NK-92 (cell line): ENCODE results near the gene CCR7.

Source experiments
- DNase-seq: peaks from one replicate; lab custom pipeline; 2025; ENCODE audit not compliant: unreplicated experiment; lab: John Stamatoyannopoulos, UW

CCR7 gene

GRCh38 chr17:40564883-40565768 lies at the start of gene CCR7:
TSS of gene CCR7 (minus strand) at chr17:40565472. CDS start at chr17:40565409, 63 bp downstream.
- peak; percentile 58 for DNase-seq

GRCh38 chr17:40614431-40615067 lies 49.3 kb upstream of the CCR7 start:
- no peak for DNase-seq

DNA sequence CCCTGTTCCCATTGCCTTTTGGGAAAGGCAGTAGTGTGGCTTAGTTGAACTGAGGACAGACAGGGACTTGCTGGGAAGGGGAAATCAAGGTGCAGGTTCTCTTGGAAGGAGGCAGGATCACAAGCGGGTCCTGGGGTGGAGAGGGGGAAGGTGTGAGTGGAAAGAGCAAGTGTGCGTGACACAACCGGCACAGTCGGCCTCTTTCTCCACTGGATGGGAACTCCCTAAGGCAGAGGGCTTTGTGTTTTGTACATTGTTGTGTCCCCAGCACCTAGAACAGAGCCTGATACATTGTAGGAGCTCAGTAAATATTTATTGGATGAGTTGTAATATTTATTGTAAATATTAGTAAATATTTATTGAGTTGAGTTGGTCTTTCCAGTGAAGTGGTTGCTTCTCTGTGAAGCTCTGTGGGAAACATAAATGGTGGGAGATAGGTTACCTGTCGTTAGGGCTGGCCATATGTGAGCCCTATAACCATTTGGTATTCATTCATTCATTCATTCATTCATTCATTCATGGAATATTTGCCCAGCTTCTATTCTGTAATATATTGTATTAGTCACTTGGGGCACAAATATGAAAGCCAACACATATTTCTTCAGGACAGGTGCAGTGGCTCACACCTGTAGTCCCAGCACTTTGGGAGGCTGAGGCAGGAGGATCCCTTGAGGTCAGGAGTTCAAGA lies 48.3 kb upstream of the CCR7 start:
- DNase-seq: no peak

DNA sequence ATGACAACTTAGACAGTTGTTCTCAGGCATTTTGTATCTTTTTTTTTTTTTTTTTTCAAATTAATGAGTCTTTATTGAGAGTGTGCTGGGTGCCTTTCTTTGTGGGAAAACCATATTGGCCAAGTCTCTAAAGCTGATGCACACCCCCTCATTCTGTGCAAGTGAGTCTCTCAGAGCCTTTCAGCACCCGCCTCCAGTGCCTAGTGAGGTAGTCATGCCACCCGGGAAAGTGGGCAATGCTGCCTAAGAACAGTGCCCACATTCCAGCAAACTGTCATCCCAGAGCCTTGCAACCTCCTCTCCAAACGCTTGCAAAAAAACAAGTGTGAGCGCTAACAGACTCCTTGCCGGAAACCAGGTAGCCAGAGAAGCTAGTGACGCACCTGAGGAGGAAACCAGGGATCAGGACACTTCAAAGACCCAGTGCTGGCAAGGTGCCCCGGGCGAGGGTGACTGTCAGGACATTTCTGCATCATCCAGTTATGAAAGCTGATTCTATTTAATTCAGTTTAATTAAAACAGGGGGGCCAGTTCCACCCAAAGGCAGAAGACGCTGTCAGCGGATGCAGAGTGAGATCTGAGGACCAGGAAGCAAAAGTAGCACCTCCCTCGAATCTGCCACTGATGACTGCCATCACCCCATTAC lies 47.5 kb upstream of the CCR7 start:
- no peak for DNase-seq

GRCh38 chr17:40611840-40612474 lies 46.7 kb upstream of the CCR7 start:
- no peak for DNase-seq

DNA sequence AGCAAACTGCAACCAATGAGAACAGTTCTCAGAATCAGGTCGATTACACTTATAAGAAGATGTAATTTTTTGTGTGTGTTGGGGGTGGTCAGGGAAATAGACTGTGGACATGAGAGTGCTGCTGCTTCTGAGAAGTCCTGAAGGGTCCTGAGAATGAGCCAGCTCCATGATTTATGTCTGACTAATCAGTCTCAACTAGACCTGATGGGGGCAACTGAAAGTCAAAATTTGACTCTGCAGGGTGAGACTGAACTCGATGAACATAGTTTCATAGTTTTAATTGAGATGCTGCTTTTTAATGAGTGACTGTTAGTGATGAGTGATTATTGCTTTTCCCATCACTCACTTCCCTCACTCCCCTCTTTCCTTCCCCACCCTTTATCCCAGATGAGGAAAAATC lies 45.1 kb upstream of the CCR7 start:
- no peak for DNase-seq

- DNase-seq: no peak
Observed at GRCh38 chr17:40608061-40608581, 42.8 kb upstream of the CCR7 start.

DNA sequence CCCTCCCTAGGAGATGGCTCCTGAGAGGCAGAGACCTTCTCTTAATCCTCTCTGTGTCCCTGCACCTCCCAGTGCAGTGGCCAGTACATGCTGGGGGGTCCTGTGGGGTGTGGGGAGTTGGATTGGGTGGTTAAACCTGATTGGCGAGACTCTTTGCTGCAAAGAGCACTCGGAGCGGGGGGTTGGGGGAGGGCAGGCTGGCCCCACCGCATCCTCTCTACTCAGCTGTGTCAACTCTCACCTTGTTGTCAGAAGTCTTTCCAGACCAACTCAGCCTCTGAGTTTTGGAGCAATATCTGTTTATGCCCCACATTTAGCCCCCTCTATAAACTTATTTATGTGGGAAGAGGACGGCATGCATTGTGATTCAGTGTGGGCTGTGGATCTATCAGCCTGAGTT lies 42.4 kb upstream of the CCR7 start:
- no peak for DNase-seq

GRCh38 chr17:40606548-40607353 lies 41.5 kb upstream of the CCR7 start:
- DNase-seq: no peak

DNA sequence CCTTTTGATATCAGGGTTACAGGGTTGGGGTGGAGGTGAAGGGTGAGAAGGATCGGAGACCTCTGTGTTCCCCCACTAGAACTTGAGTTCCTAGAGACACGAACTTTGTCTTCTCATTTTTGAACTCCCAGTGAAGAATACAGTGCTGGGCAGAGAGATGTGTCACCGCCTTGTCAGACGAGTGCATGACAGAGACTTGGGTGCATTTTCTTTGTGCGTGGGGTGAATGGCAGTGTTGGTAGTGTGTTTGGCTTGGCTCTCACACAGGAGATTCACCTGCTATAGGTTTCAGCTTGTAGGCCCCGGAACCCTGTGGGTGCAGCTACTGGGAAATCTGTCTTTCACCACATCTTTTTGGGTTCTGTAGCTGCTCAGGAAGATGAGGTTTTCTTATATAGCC lies 40.0 kb upstream of the CCR7 start:
- no peak for DNase-seq

DNA sequence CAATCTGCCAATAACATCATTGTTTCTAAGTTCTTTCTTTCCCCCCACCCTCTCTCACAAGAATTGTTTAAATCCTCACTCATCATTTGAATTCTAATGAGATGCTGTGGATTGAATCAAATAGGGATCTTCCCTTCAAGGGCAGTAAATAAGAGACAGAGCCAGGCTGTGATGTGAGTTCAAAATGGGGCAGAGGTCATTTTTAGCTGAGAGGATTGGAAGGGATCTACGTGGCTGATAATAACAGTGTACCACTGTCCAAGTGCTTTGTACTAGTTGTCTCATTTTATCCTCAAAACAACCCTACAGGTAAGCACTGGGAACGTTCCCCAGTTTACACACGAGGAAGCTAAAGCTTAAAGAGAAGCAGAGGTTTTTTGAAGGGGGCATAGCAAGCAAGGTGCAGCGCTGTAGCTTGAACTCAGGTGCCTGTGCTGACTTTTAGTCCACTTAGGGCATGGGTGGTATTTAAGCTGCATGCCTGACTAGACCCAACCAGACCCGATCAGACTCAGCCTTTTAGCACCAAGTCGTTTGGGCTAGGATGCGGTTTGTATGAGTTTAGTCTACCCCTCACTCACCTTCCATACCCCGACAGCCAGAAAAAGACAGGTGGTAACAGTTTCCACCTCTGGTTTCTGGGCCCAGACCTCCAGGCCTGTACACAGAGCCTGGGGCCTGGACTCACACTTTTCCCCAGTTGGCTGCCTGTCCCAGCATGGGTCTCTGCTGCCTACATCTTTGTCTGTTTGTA lies 39.2 kb upstream of the CCR7 start:
- no peak for DNase-seq

DNA sequence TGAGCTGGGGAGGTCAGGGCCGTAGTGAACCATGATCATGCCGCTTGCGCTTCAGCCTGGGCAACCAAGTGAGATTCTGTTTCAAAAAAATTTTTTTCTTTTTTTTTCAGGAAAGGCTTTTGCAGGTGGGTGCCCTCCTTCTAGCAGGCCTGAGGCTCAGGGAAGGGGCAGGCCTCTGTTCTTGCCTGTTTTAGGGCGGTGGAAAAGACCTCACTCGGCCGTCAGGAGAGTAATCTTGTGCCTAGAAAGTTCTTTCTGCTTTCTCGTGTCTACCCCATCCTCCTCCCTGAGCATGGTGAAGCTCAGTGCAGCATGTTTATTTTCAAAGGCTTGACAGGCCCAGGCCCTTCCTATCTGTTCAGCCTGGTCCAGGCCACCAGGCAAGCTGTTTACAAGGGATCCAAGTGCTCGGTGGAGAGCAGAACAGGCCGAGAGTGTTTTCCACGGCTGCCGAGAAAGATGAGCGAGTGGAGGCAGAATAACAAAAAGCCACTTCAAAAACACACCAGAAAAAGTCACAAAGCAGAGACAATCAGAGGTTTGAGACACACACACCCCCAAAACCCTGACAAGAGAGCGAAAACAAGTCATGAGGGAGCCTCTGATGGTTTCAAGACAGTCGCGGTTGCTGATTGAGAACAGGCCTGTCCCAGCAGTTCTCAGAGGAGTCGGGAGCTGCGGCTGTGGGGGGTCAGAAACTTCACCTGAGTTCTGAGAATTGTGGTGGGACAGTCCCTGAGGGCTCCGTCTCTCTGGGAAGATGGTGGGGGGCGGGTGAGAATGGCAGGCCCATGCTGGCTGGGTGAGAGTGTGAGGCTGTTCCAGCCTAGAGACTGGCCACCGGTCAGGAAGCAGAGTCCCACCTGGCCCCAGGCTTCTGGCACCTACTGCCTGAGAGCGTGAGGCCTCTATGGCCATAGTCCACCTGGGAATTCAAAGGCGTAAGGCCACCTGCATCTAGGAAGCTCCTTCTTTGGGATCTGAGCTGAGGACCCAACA lies 37.5 kb upstream of the CCR7 start:
- no peak for DNase-seq

DNA sequence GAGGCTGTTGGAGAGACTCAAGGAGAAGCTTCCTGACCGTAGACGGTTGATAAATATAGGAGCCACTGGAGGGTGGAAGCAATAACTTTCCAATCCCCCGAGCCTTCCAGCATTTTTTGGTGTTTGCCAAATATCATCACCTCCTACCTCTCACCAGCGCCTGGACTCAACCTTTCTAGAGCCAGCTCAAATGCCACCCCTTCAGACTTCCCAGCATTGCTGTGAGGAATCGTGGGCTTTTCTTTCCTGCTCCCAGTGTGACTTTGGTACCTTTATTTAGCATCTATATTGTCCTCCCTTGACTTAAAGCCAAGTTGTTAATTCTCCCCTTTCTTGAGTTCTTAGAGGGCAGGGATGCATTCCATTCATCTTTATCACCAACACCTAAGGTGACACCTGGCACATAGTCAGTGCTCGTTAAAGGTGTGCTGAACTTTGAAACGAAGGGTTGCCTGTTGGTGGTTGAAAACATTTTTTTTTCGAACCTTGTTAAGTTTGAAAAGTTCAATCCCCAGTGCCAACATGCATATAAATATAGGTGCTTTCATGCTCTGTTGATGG lies 35.3 kb upstream of the CCR7 start:
- DNase-seq: no peak

GRCh38 chr17:40599468-40599763 lies 34.1 kb upstream of the CCR7 start:
- DNase-seq: no peak

DNA sequence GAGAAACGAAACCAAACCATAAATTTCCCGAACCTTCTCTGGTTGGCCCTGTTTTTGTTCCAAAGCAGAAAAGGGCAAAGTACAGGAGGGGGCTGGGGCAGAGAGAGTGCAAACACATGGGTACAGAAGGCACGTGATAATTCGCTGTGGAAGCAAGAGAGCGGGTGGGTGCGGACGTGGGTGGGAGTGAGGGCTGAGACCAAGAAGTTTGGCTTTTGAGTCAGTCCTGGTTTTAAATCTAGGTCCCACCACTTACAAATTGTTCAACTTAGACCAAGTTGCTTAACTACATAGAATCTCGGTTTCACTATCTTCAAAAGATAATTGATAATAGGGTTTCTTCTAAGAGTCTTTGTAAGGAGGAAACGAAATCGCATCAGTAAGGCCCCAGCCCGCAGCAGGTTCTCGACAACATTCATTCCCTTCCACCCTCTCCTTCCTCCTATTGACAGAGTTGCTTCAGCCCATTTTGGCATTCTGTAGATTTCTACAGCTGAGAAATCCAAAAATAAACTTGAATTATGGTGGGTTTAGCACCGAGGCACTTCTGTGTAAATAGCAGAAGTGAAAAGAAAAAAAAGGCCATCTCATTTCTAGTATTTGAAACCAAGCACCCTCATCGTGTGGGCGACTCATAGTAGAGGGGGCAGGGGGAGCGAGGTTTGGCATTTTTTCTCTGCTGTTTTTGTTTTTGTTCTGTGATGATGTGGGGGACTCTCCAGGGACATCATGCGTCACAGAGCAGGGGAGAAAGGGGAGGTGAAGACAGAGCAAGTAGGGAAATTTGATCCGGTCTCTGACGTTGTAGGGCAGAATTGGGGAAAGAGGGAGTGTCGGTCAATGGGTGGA lies 33.6 kb upstream of the CCR7 start:
- DNase-seq: no peak

GRCh38 chr17:40598301-40598618 lies 33.0 kb upstream of the CCR7 start:
- no peak for DNase-seq
